ENCODE measurements around the gene FRMPD4. TPM values are rescaled to one million over a fixed set of nuclear protein-coding genes. Genes with fewer than 3 reads are reported as not detected.

Gene FRMPD4
- total RNA-seq, 2 experiments from 2014 or later, result not detected

DNA sequence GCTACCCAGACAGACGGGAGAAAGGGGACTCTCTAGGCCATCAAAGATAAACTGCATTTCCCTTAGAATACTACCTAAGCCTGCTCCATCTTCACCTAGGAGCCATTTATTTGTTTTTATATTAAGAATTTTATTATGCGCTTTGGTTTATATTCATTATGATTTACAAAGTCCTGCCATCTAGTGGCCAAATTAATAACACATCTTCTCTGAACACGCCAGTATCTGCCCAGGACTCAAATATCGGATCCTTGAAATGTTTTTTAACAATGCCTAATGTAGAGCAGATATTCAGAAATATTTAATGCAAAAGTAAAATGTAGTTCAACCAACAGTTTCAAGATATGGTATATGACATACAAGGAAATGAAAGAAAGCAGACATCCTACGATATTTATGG is 632.2 kb downstream of the FRMPD4 start:
- no peak overlapping the region for H3K27ac Mint-ChIP-seq
- H3K4me1 Mint-ChIP-seq (ENCODE audit: low read depth), result peaks cover 2% of the 10 kb centered on the region
- no peak overlapping the region for H3K4me3 Mint-ChIP-seq
- H3K27me3 Mint-ChIP-seq, result peaks cover 10% of the 10 kb centered on the region
- ChIA-PET POLR2A (no interaction called here), CTCF (interaction anchor here (0.6 to 4.0 kb wide), 23 partner anchors 9 to 175 kb away, joined by 3 to 35 read pairs (median 6); partner anchors contain the start of gene PRPS2)
- intact Hi-C loops (cut with micrococcal nuclease), result loop anchor here (2.0 kb wide), 1 partner anchor 62 kb away; no protein-coding TSS in a partner anchor
- ATAC-seq, result no peak
- no peaks in the 10 kb centered on the region for H3K9me3 Mint-ChIP-seq
- no peaks in the 10 kb centered on the region for H3K36me3 Mint-ChIP-seq (ENCODE audit: low read depth)
- DNase-seq, result no peak
- TF ChIP-seq, protein P1, sequence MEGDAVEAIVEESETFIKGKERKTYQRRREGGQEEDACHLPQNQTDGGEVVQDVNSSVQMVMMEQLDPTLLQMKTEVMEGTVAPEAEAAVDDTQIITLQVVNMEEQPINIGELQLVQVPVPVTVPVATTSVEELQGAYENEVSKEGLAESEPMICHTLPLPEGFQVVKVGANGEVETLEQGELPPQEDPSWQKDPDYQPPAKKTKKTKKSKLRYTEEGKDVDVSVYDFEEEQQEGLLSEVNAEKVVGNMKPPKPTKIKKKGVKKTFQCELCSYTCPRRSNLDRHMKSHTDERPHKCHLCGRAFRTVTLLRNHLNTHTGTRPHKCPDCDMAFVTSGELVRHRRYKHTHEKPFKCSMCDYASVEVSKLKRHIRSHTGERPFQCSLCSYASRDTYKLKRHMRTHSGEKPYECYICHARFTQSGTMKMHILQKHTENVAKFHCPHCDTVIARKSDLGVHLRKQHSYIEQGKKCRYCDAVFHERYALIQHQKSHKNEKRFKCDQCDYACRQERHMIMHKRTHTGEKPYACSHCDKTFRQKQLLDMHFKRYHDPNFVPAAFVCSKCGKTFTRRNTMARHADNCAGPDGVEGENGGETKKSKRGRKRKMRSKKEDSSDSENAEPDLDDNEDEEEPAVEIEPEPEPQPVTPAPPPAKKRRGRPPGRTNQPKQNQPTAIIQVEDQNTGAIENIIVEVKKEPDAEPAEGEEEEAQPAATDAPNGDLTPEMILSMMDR (IDR thresholded peaks at IDR 0.05), result peak; percentile 65

DNA sequence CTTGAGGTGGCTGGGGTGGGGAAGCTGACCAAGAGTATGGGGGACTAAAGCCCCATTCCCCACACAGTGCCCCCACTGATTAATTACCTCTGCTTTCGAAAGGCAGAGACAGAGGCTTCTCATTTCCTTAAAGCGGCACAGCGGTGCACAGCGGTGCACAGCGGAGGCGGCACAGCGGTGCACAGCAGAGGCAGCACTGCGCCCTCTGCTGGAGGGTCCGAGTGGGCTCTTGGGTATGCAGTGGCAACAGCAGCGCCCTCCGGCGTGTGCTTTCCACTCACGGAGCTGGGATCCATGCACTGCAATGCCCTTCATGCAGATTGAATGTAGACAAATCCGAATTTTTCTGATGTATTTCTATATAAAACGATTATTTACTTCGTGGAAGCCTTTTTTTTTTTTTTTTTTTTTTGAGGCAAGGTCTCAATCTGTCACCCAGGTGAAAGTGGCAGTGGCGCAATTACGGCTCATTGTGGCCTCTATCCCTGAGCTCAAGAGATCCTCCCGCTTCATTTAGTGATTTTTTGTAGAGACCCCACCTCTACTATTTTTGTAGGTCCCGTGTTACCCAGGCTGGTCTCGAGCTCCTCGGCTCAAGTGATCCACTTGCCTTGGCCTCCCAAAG is 633.3 kb downstream of the FRMPD4 start:
- Mint-ChIP-seq H3K27me3 (peaks cover 10% of the 10 kb centered on the region), H3K9me3 (no peaks in the 10 kb centered on the region), H3K4me3 (no peak overlapping the region), H3K4me1 (ENCODE audit: low read depth) (peaks cover 2% of the 10 kb centered on the region), H3K27ac (no peak overlapping the region), H3K36me3 (ENCODE audit: low read depth) (no peaks in the 10 kb centered on the region)
- DNase-seq (peak; percentile 84), ATAC-seq (peak; percentile 100)
- CTCF ChIA-PET, result interaction anchor here (0.6 to 4.0 kb wide), 27 partner anchors 9 to 1240 kb away, joined by 3 to 35 read pairs (median 5); partner anchors contain the start of gene PRPS2
- TF ChIP-seq, protein P1 (IDR thresholded peaks at IDR 0.05), result peak; percentile 63
- intact Hi-C loops (cut with micrococcal nuclease), result loop anchor here (2.0 kb wide), 1 partner anchor 63 kb away; no protein-coding TSS in a partner anchor
- POLR2A ChIA-PET, result interaction anchor here (0.6 kb wide), 1 partner anchor 59 kb away, joined by 3 read pairs; no protein-coding TSS in a partner anchor

Measured in activated CD8-positive, alpha-beta T cell treated with anti-CD3 and anti-CD28 coated beads for 36 hours (primary cell).